Occipital lobe (tissue), 2 donors: ENCODE data around the gene CCDC102B. TPM values are rescaled to one million over a fixed set of nuclear protein-coding genes. Genes with fewer than 3 reads are reported as not detected.
A peak's percentile ranks its signal among the peaks of the same experiment; 100 is the strongest.
"Not testable (repeated sequence)": the region's sequence is repeated elsewhere in the genome, so short reads cannot be mapped to it uniquely, and the experiment has no call there.

ENCODE experiments used
- DNase-seq: peaks from one replicate; lab custom pipeline; 2025; lab: John Stamatoyannopoulos, UW
- total RNA-seq: library from RNA; depleted of rRNA; stranded (reverse); fragments of >200 nt; gene quantifications from one replicate; pipeline ENCODE4 v1.2.3, GENCODE V29; 2014

The CCDC102B gene
- total RNA-seq, 1 donor from 2014 or later: 20.1 TPM

GRCh38 chr18:68826121-68826520 is 28.2 kb downstream of the CCDC102B start:
- no peak for DNase-seq

GRCh38 chr18:68830256-68831045 is 32.6 kb downstream of the CCDC102B start:
- DNase-seq: no peak

GRCh38 chr18:68833756-68834155 is 35.9 kb downstream of the CCDC102B start:
- DNase-seq: no peak

GRCh38 chr18:68837665-68838451 is 40.0 kb downstream of the CCDC102B start:
- DNase-seq: no peak

GRCh38 chr18:68839701-68840100 is 41.8 kb downstream of the CCDC102B start:
- no peak for DNase-seq

GRCh38 chr18:68840554-68841263 is 42.8 kb downstream of the CCDC102B start:
- DNase-seq: peak; percentile 16

- no peak for DNase-seq
Observed at GRCh38 chr18:68841301-68841700, 43.4 kb downstream of the CCDC102B start.

- DNase-seq: no peak
Observed at GRCh38 chr18:68842951-68843350, 45.1 kb downstream of the CCDC102B start.

- no peak for DNase-seq
Observed at GRCh38 chr18:68843473-68844089, 45.7 kb downstream of the CCDC102B start.

GRCh38 chr18:68847219-68847837 is 49.4 kb downstream of the CCDC102B start:
- DNase-seq: no peak

- DNase-seq: no peak
Observed at GRCh38 chr18:68848242-68848641, 50.4 kb downstream of the CCDC102B start.

GRCh38 chr18:68854786-68855391 is 57.0 kb downstream of the CCDC102B start:
- DNase-seq: no peak

- DNase-seq: no peak
Observed at GRCh38 chr18:68855491-68855890, 57.6 kb downstream of the CCDC102B start.

- DNase-seq: no peak
Observed at GRCh38 chr18:68861365-68861764, 63.5 kb downstream of the CCDC102B start.

GRCh38 chr18:68865021-68865420 is 67.1 kb downstream of the CCDC102B start:
- no peak for DNase-seq

- no peak for DNase-seq
Observed at GRCh38 chr18:68865503-68865902, 67.6 kb downstream of the CCDC102B start.

- no peak for DNase-seq
Observed at GRCh38 chr18:68873003-68873402, 75.1 kb downstream of the CCDC102B start.

GRCh38 chr18:68874361-68874760 is 76.5 kb downstream of the CCDC102B start:
- no peak for DNase-seq

- DNase-seq: not testable (repeated sequence)
Observed at GRCh38 chr18:68879947-68880346, 82.1 kb downstream of the CCDC102B start.

GRCh38 chr18:68887410-68887809 is 89.5 kb downstream of the CCDC102B start:
- DNase-seq: no peak

GRCh38 chr18:68893354-68893753 is 95.5 kb downstream of the CCDC102B start:
- DNase-seq: no peak
